ENCODE data around the gene ARL6IP4.

The ARL6IP4 gene

GRCh38 chr12:122994140-122994675, 13.7 kb downstream of the ARL6IP4 start:
- Histone ChIP-seq H3K36me3 (ENCODE audit: control insufficient read depth, insufficient read depth, low read length) (no peaks in the 10 kb centered on the region), H3K27ac (ENCODE audit: low read length) (no peak overlapping the region), H3K27me3 (ENCODE audit: control insufficient read depth, insufficient read depth, low read length) (no peaks in the 10 kb centered on the region), H3K4me3 (ENCODE audit: low read length) (no peak overlapping the region), H3K4me1 (ENCODE audit: control insufficient read depth, insufficient read depth, low read length) (0 out of 2 replicates have a peak, but pooled peaks cover 2% of the 10 kb centered on the region), H3K9me3 (ENCODE audit: control insufficient read depth, insufficient read depth, low read length) (no peaks in the 10 kb centered on the region)
- no CpG with 5 or more reads among the region's 10 CpGs for WGBS (ENCODE audit: insufficient coverage, insufficient read length)
- no peak for DNase-seq (ENCODE audit: low read depth, low spot score)

GRCh38 chr12:122994781-122995502, 14.5 kb downstream of the ARL6IP4 start:
- H3K4me1 ChIP-seq (ENCODE audit: control insufficient read depth, insufficient read depth, low read length): 0 out of 2 replicates have a peak, but pooled peaks cover 2% of the 10 kb centered on the region
- WGBS (ENCODE audit: insufficient coverage, insufficient read length): no CpG with 5 or more reads among the region's 13 CpGs
- no peak for DNase-seq (ENCODE audit: low read depth, low spot score)
- no peaks in the 10 kb centered on the region for H3K9me3 ChIP-seq (ENCODE audit: control insufficient read depth, insufficient read depth, low read length)
- no peaks in the 10 kb centered on the region for H3K36me3 ChIP-seq (ENCODE audit: control insufficient read depth, insufficient read depth, low read length)
- no peaks in the 10 kb centered on the region for H3K27me3 ChIP-seq (ENCODE audit: control insufficient read depth, insufficient read depth, low read length)
- no peak overlapping the region for H3K27ac ChIP-seq (ENCODE audit: low read length)
- no peak overlapping the region for H3K4me3 ChIP-seq (ENCODE audit: low read length)

GRCh38 chr12:122995503-122996187, 15.2 kb downstream of the ARL6IP4 start:
- DNase-seq (ENCODE audit: low read depth, low spot score): no peak
- Histone ChIP-seq H3K4me3 (ENCODE audit: low read length) (no peak overlapping the region), H3K27me3 (ENCODE audit: control insufficient read depth, insufficient read depth, low read length) (no peaks in the 10 kb centered on the region), H3K4me1 (ENCODE audit: control insufficient read depth, insufficient read depth, low read length) (0 out of 2 replicates have a peak, but pooled peaks cover 2% of the 10 kb centered on the region), H3K9me3 (ENCODE audit: control insufficient read depth, insufficient read depth, low read length) (no peaks in the 10 kb centered on the region), H3K36me3 (ENCODE audit: control insufficient read depth, insufficient read depth, low read length) (no peaks in the 10 kb centered on the region), H3K27ac (ENCODE audit: low read length) (no peak overlapping the region)
- no CpG with 5 or more reads among the region's 20 CpGs for WGBS (ENCODE audit: insufficient coverage, insufficient read length)

GRCh38 chr12:122996188-122996601, 15.7 kb downstream of the ARL6IP4 start:
- Histone ChIP-seq H3K27me3 (ENCODE audit: control insufficient read depth, insufficient read depth, low read length) (no peaks in the 10 kb centered on the region), H3K27ac (ENCODE audit: low read length) (no peak overlapping the region), H3K4me3 (ENCODE audit: low read length) (no peak overlapping the region), H3K4me1 (ENCODE audit: control insufficient read depth, insufficient read depth, low read length) (0 out of 2 replicates have a peak, but pooled peaks cover 2% of the 10 kb centered on the region), H3K9me3 (ENCODE audit: control insufficient read depth, insufficient read depth, low read length) (no peaks in the 10 kb centered on the region), H3K36me3 (ENCODE audit: control insufficient read depth, insufficient read depth, low read length) (no peaks in the 10 kb centered on the region)
- no CpG with 5 or more reads among the region's 7 CpGs for WGBS (ENCODE audit: insufficient coverage, insufficient read length)
- no peak for DNase-seq (ENCODE audit: low read depth, low spot score)

GRCh38 chr12:122996621-122997342, 16.3 kb downstream of the ARL6IP4 start:
- no peak overlapping the region for H3K27ac ChIP-seq (ENCODE audit: low read length)
- no peaks in the 10 kb centered on the region for H3K9me3 ChIP-seq (ENCODE audit: control insufficient read depth, insufficient read depth, low read length)
- H3K4me3 ChIP-seq (ENCODE audit: low read length): no peak overlapping the region
- WGBS (ENCODE audit: insufficient coverage, insufficient read length): no CpG with 5 or more reads among the region's 16 CpGs
- H3K36me3 ChIP-seq (ENCODE audit: control insufficient read depth, insufficient read depth, low read length): no peaks in the 10 kb centered on the region
- 0 out of 2 replicates have a peak, but pooled peaks cover 2% of the 10 kb centered on the region for H3K4me1 ChIP-seq (ENCODE audit: control insufficient read depth, insufficient read depth, low read length)
- no peak for DNase-seq (ENCODE audit: low read depth, low spot score)
- H3K27me3 ChIP-seq (ENCODE audit: control insufficient read depth, insufficient read depth, low read length): no peaks in the 10 kb centered on the region

- Histone ChIP-seq H3K27ac (ENCODE audit: low read length) (no peak overlapping the region), H3K4me3 (ENCODE audit: low read length) (no peak overlapping the region), H3K9me3 (ENCODE audit: control insufficient read depth, insufficient read depth, low read length) (no peaks in the 10 kb centered on the region), H3K4me1 (ENCODE audit: control insufficient read depth, insufficient read depth, low read length) (no peaks in the 10 kb centered on the region), H3K36me3 (ENCODE audit: control insufficient read depth, insufficient read depth, low read length) (no peaks in the 10 kb centered on the region), H3K27me3 (ENCODE audit: control insufficient read depth, insufficient read depth, low read length) (no peaks in the 10 kb centered on the region)
- no peak for DNase-seq (ENCODE audit: low read depth, low spot score)
- WGBS (ENCODE audit: insufficient coverage, insufficient read length): no CpG with 5 or more reads among the region's 25 CpGs
Observed at GRCh38 chr12:122997343-122998250, 17.1 kb downstream of the ARL6IP4 start.

- DNase-seq (ENCODE audit: low read depth, low spot score): no peak
- Histone ChIP-seq H3K36me3 (ENCODE audit: control insufficient read depth, insufficient read depth, low read length) (no peaks in the 10 kb centered on the region), H3K27ac (ENCODE audit: low read length) (no peak overlapping the region), H3K27me3 (ENCODE audit: control insufficient read depth, insufficient read depth, low read length) (no peaks in the 10 kb centered on the region), H3K4me1 (ENCODE audit: control insufficient read depth, insufficient read depth, low read length) (no peaks in the 10 kb centered on the region), H3K4me3 (ENCODE audit: low read length) (no peak overlapping the region), H3K9me3 (ENCODE audit: control insufficient read depth, insufficient read depth, low read length) (no peaks in the 10 kb centered on the region)
- no CpG with 5 or more reads among the region's 4 CpGs for WGBS (ENCODE audit: insufficient coverage, insufficient read length)
Observed at GRCh38 chr12:122998316-122998715, 17.8 kb downstream of the ARL6IP4 start.

- H3K4me3 ChIP-seq (ENCODE audit: low read length): no peak overlapping the region
- DNase-seq (ENCODE audit: low read depth, low spot score): no peak
- no peaks in the 10 kb centered on the region for H3K4me1 ChIP-seq (ENCODE audit: control insufficient read depth, insufficient read depth, low read length)
- no CpG with 5 or more reads among the region's 8 CpGs for WGBS (ENCODE audit: insufficient coverage, insufficient read length)
- no peaks in the 10 kb centered on the region for H3K36me3 ChIP-seq (ENCODE audit: control insufficient read depth, insufficient read depth, low read length)
- H3K27ac ChIP-seq (ENCODE audit: low read length): no peak overlapping the region
- no peaks in the 10 kb centered on the region for H3K27me3 ChIP-seq (ENCODE audit: control insufficient read depth, insufficient read depth, low read length)
- H3K9me3 ChIP-seq (ENCODE audit: control insufficient read depth, insufficient read depth, low read length): no peaks in the 10 kb centered on the region
Observed at GRCh38 chr12:122999196-122999946, 18.9 kb downstream of the ARL6IP4 start.

- no CpG with 5 or more reads among the region's 20 CpGs for WGBS (ENCODE audit: insufficient coverage, insufficient read length)
- Histone ChIP-seq H3K27me3 (ENCODE audit: control insufficient read depth, insufficient read depth, low read length) (no peaks in the 10 kb centered on the region), H3K4me3 (ENCODE audit: low read length) (no peak overlapping the region), H3K27ac (ENCODE audit: low read length) (no peak overlapping the region), H3K4me1 (ENCODE audit: control insufficient read depth, insufficient read depth, low read length) (no peaks in the 10 kb centered on the region), H3K36me3 (ENCODE audit: control insufficient read depth, insufficient read depth, low read length) (no peaks in the 10 kb centered on the region), H3K9me3 (ENCODE audit: control insufficient read depth, insufficient read depth, low read length) (no peaks in the 10 kb centered on the region)
- no peak for DNase-seq (ENCODE audit: low read depth, low spot score)
Observed at GRCh38 chr12:122999986-123000420, 19.5 kb downstream of the ARL6IP4 start.
